Trophoblast cell (in vitro differentiated cells and primary cell): ENCODE data around the gene MEGF11.

Experiments used
- DNase-seq, 2 donors: peaks; one replicate each; pipeline ENCODE4 v3.0.0-alpha.2; 2016
- H2AFZ ChIP-seq: 2 replicates; pipeline ENCODE4 v1.6.1; 2013; ENCODE audit warnings: low read length, moderate library complexity, mild to moderate bottlenecking; ENCODE audit not compliant: insufficient read depth, poor library complexity
- H2AK5ac ChIP-seq: 2 replicates; pipeline ENCODE4 v1.6.1; 2013; ENCODE audit warnings: mild to moderate bottlenecking, low read length
- H2BK120ac ChIP-seq: 2 replicates; pipeline ENCODE4 v1.6.1; 2013; ENCODE audit warnings: low read length, mild to moderate bottlenecking, moderate library complexity; ENCODE audit not compliant: insufficient read depth, poor library complexity
- H2BK12ac ChIP-seq: 2 replicates; pipeline ENCODE4 v1.6.1; 2013; ENCODE audit warnings: mild to moderate bottlenecking, low read length, moderate library complexity
- H2BK5ac ChIP-seq: 2 replicates; pipeline ENCODE4 v1.6.1; 2013; ENCODE audit warnings: low read length, low read depth, moderate library complexity, mild to moderate bottlenecking; ENCODE audit not compliant: poor library complexity
- H3K14ac ChIP-seq: 2 replicates; pipeline ENCODE4 v1.6.1; 2013; ENCODE audit warnings: mild to moderate bottlenecking, low read length
- H3K18ac ChIP-seq: 2 replicates; pipeline ENCODE4 v1.6.1; 2013; ENCODE audit warnings: mild to moderate bottlenecking, low read length
- H3K23ac ChIP-seq: 2 replicates; pipeline ENCODE4 v1.6.1; 2013; ENCODE audit warnings: low read length
- H3K27ac ChIP-seq: 2 replicates; pipeline ENCODE4 v1.5.1; 2013; ENCODE audit warnings: low read depth, mild to moderate bottlenecking, inconsistent platforms, low read length, moderate library complexity
- H3K27me3 ChIP-seq: 2 replicates; pipeline ENCODE4 v1.6.1; 2013; ENCODE audit warnings: inconsistent platforms, mild to moderate bottlenecking, low read length, moderate library complexity; ENCODE audit not compliant: insufficient read depth
- H3K36me3 ChIP-seq, 2 experiments: 1 replicate in 1 of 2; 2 replicates in 1 of 2; pipeline ENCODE4 v1.6.1; 2013; ENCODE audit warnings: low read length in 2 of 2, mild to moderate bottlenecking in 2 of 2, moderate library complexity in 1 of 2; ENCODE audit not compliant: insufficient read depth in 2 of 2, control insufficient read depth in 1 of 2
- H3K4ac ChIP-seq: 2 replicates; pipeline ENCODE4 v1.6.1; 2013; ENCODE audit warnings: low read depth, mild to moderate bottlenecking, low read length, moderate library complexity
- H3K4me1 ChIP-seq, 2 experiments: 1 replicate in 1 of 2; 2 replicates in 1 of 2; pipeline ENCODE4 v1.6.1; 2013; ENCODE audit warnings: low read length in 2 of 2, mild to moderate bottlenecking in 2 of 2, moderate library complexity in 1 of 2; ENCODE audit not compliant: insufficient read depth in 2 of 2, control insufficient read depth in 1 of 2
- H3K4me2 ChIP-seq: 2 replicates; pipeline ENCODE4 v1.6.1; 2013; ENCODE audit warnings: inconsistent platforms, mild to moderate bottlenecking, low read length, moderate library complexity
- H3K4me3 ChIP-seq: 2 replicates; pipeline ENCODE4 v1.5.1; 2013; ENCODE audit warnings: mild to moderate bottlenecking, low read depth, low read length, inconsistent platforms
- H3K79me1 ChIP-seq: one replicate; pipeline ENCODE4 v1.6.1; 2013; ENCODE audit warnings: low read length
- H3K79me2 ChIP-seq: 2 replicates; pipeline ENCODE4 v1.6.1; 2013; ENCODE audit warnings: low read length, mild to moderate bottlenecking; ENCODE audit not compliant: control insufficient read depth, insufficient read depth, poor library complexity
- H3K9ac ChIP-seq: 2 replicates; pipeline ENCODE4 v1.6.1; 2013; ENCODE audit warnings: mild to moderate bottlenecking, low read length
- H3K9me3 ChIP-seq: 2 replicates; pipeline ENCODE4 v1.6.1; 2013; ENCODE audit warnings: low read depth, mild to moderate bottlenecking, control low read depth, inconsistent platforms, low read length; ENCODE audit not compliant: insufficient read depth
- H4K12ac ChIP-seq: 2 replicates; pipeline ENCODE4 v1.6.1; 2013; ENCODE audit warnings: low read depth, mild to moderate bottlenecking, low read length, moderate library complexity
- H4K8ac ChIP-seq: 2 replicates; pipeline ENCODE4 v1.6.1; 2013; ENCODE audit warnings: low read depth, mild to moderate bottlenecking, low read length, moderate library complexity
- H4K91ac ChIP-seq: one replicate; pipeline ENCODE4 v1.6.1; 2013; ENCODE audit warnings: low read depth, mild to moderate bottlenecking, low read length, moderate library complexity
- WGBS: extraction: QIAGEN DNeasy Blood & Tissue Kit; methylation state at CpG from one replicate; pipeline ENCODE4 v1.1.7; 2013; ENCODE audit warnings: missing lambda C conversion rate; ENCODE audit not compliant: insufficient read length, insufficient coverage; ENCODE audit errors: extremely low coverage; 5-methylcytosine and 5-hydroxymethylcytosine counted together

MEGF11 gene

DNA sequence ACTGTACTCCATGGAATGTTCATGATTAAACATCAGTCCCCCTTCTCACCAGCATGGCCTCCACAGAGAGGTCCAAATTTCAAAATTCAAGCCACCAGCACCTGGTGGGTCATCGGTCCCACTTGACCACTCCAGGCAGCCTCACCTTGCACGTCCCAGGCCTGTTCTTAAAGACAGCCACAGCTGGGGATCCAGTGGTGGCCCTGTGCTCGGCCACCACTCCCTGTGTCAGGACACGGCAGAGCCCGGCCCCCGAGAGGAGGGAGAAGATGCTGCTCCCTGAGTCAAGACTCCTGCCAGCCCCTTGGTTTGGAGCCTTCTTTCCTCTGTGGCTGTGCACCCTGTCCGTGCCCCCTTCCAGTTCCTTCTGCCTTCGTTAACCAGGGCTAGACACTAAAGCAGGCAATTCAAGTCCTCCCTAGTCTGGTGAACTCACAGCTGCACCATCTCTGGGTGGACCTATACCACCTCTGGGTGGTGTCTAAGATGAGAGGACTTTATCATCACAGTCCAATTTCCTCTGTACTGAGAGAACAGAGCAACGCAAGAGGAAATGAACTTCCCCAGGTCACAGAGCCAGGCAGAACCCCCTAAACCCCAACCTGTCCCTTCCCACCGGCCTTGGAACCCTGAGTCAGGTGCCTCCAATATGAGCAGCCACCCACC lies 97.1 kb downstream of the MEGF11 start:
- Histone ChIP-seq H3K79me2 (no peaks in the 10 kb centered on the region), H3K4me3 (no peak overlapping the region), H2BK12ac (no peak overlapping the region), H3K4me1 (no peaks in the 10 kb centered on the region), H3K9me3 (no peaks in the 10 kb centered on the region), H4K12ac (no peak overlapping the region), H3K27me3 (no peaks in the 10 kb centered on the region), H4K91ac (no peak overlapping the region), H3K27ac (no peak overlapping the region), H3K79me1 (no peaks in the 10 kb centered on the region), H3K23ac (no peak overlapping the region), H3K36me3 (no peaks in the 10 kb centered on the region), H3K18ac (no peak overlapping the region), H2AFZ (no peak overlapping the region), H3K4me2 (no peak overlapping the region), H2BK120ac (no peak overlapping the region), H3K9ac (no peak overlapping the region), H3K4ac (no peak overlapping the region), H3K14ac (no peak overlapping the region), H2BK5ac (no peak overlapping the region), H4K8ac (no peak overlapping the region), H2AK5ac (no peak overlapping the region)
- no peak for DNase-seq
- WGBS, result no CpG with 5 or more reads among the region's 10 CpGs

DNA sequence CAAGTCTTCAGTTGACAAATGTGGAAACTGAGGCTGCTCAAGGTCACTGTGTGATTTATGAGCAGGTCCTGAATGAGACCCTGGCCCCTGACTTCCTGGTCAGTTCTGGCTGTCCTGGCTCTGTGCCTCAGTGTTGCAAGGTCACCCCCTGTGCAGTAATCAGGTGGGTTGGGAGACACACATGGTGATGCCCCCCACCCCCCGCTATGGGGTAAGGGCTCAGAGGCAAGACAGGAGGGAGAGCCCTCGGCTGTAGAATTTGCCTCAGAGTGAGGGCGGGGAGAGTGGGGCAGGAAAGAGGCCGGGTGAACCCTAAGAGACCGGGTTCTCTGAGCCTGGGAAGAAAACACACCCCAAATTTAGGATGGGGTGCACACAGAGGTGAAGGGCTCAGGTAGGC lies 98.5 kb downstream of the MEGF11 start:
- Histone ChIP-seq H3K4me1 (no peaks in the 10 kb centered on the region), H3K23ac (no peak overlapping the region), H3K4me2 (no peak overlapping the region), H3K36me3 (no peaks in the 10 kb centered on the region), H2BK5ac (no peak overlapping the region), H2BK120ac (no peak overlapping the region), H2AFZ (no peak overlapping the region), H2AK5ac (no peak overlapping the region), H3K9ac (no peak overlapping the region), H4K12ac (no peak overlapping the region), H3K14ac (no peak overlapping the region), H3K18ac (no peak overlapping the region), H2BK12ac (no peak overlapping the region), H4K91ac (no peak overlapping the region), H3K4ac (no peak overlapping the region), H3K9me3 (no peaks in the 10 kb centered on the region), H3K79me2 (no peaks in the 10 kb centered on the region), H4K8ac (no peak overlapping the region), H3K79me1 (no peaks in the 10 kb centered on the region), H3K4me3 (no peak overlapping the region), H3K27me3 (no peaks in the 10 kb centered on the region), H3K27ac (no peak overlapping the region)
- no CpG with 5 or more reads among the region's 5 CpGs for WGBS
- no peak for DNase-seq

DNA sequence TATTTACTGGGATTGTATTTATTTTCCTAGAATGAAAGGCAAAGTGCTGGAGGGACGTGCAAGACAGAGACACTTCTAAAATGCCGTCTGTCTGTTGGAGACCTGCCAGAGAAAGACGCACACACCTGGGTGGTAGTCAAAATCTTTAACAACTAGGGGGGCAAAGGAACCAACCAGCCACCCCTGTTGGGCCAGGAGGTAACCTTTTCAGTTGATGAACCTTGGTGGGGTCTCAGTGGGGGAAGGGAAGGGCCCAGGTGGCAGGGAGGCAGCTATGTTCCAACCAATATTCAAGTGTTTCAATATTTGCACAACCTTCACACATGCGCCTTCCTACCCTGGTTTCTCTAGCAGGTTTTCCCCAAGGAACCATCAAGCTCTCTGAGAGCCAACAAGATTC lies 99.0 kb downstream of the MEGF11 start:
- Histone ChIP-seq H3K79me1 (no peaks in the 10 kb centered on the region), H3K27ac (no peak overlapping the region), H3K36me3 (no peaks in the 10 kb centered on the region), H3K4me2 (no peak overlapping the region), H3K18ac (no peak overlapping the region), H4K12ac (no peak overlapping the region), H2AFZ (no peak overlapping the region), H3K4me1 (no peaks in the 10 kb centered on the region), H3K4me3 (no peak overlapping the region), H3K27me3 (no peaks in the 10 kb centered on the region), H2BK5ac (no peak overlapping the region), H3K79me2 (no peaks in the 10 kb centered on the region), H3K4ac (no peak overlapping the region), H3K23ac (no peak overlapping the region), H2BK12ac (no peak overlapping the region), H2BK120ac (no peak overlapping the region), H4K8ac (no peak overlapping the region), H2AK5ac (no peak overlapping the region), H3K9me3 (no peaks in the 10 kb centered on the region), H3K14ac (no peak overlapping the region), H3K9ac (no peak overlapping the region), H4K91ac (no peak overlapping the region)
- no CpG with 5 or more reads among the region's 4 CpGs for WGBS
- DNase-seq, result no peak

DNA sequence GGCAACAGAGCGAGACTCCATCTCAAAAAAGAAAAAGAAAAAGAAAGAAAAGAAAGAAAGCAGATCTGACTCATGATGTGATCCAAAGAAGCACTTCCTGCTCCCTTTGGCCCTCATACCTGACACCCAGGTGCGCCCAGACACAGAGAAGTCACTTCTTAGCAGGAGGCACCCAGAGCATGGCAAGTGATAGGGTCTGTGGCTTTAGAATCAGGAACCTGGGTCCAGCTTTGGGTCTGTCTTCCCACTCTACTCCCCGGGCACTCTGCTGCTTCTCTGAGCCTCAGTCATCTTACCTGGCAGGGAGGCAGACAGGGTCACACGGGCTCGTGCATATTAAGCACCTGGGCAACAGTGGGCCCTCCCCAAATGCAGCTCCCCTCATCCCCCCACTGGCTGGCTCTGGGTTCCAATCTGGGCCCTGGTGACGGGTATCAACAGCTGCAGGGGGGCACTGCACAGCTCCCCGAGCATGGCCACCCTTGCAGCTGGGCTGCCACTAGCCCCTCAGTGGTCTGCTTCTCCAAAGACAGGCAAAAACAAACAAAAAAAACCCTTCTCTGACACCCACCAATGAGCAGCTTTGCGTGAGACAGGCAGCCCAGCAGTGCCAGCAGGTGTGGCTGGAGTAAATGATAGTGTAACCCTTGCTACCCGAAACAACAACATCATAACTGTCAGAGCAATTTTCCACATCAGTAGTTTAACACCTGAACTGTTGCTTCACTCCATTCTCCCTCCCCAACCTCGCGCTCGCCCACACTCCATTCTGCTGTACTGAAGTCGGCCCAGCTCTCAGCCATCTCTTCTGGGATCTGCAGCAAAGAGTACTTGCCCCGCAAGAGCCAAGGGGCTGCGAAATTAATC lies 99.8 kb downstream of the MEGF11 start:
- Histone ChIP-seq H2AK5ac (no peak overlapping the region), H3K23ac (no peak overlapping the region), H3K14ac (no peak overlapping the region), H3K9ac (no peak overlapping the region), H3K79me2 (no peaks in the 10 kb centered on the region), H3K18ac (no peak overlapping the region), H3K9me3 (no peaks in the 10 kb centered on the region), H3K4me1 (no peaks in the 10 kb centered on the region), H3K4me3 (no peak overlapping the region), H3K27ac (no peak overlapping the region), H3K4me2 (no peak overlapping the region), H3K27me3 (no peaks in the 10 kb centered on the region), H2BK120ac (no peak overlapping the region), H4K8ac (no peak overlapping the region), H2AFZ (no peak overlapping the region), H4K91ac (no peak overlapping the region), H3K4ac (no peak overlapping the region), H3K36me3 (no peaks in the 10 kb centered on the region), H2BK5ac (no peak overlapping the region), H3K79me1 (no peaks in the 10 kb centered on the region), H2BK12ac (no peak overlapping the region), H4K12ac (no peak overlapping the region)
- no CpG with 5 or more reads among the region's 15 CpGs for WGBS
- DNase-seq, result no peak
